Psoas muscle (tissue), 8 donors: ENCODE results near the gene GRM1. TPM values are rescaled to one million over a fixed set of nuclear protein-coding genes. Genes with fewer than 3 reads are reported as not detected.

Experiments
- ATAC-seq, 4 donors: fragments of 200-7000 bp; cut with Tn5 transposase; one replicate each; pipeline ENCODE4 v1.9.1; 2020; ENCODE audit warnings: moderate library complexity in 3 of 4, mild to moderate bottlenecking in 2 of 4
- DNase-seq, 2 donors: peaks; one replicate each; pipeline ENCODE4 v3.0.0-alpha.2; 2020
- H3K27ac ChIP-seq: fragments of 200-600 bp; one replicate; pipeline ENCODE4 v1.8.0; 2022
- H3K27me3 ChIP-seq, 3 donors: fragments of 200-600 bp in 1 of 3; one replicate each; pipeline versions ENCODE4 v1.6.1 to v1.8.0; 2013 to 2022; ENCODE audit warnings: low read length in 2 of 3, mild to moderate bottlenecking in 2 of 3, moderate library complexity in 1 of 3; ENCODE audit not compliant: insufficient read depth in 3 of 3
- H3K36me3 ChIP-seq, 2 donors: fragments of 200-600 bp in 1 of 2; one replicate each; pipeline versions ENCODE4 v1.6.1 to v1.8.0; 2013 to 2022; ENCODE audit warnings: low read depth in 1 of 2, mild to moderate bottlenecking in 1 of 2, moderate library complexity in 1 of 2; ENCODE audit not compliant: insufficient read depth in 1 of 2
- H3K4me1 ChIP-seq: fragments of 200-600 bp; one replicate; pipeline ENCODE4 v1.8.0; 2022
- H3K4me3 ChIP-seq: fragments of 200-600 bp; one replicate; pipeline ENCODE4 v1.8.0; 2022; ENCODE audit warnings: mild to moderate bottlenecking
- H3K9me3 ChIP-seq: fragments of 200-600 bp; one replicate; pipeline ENCODE4 v1.8.0; 2022
- WGBS, 3 donors: extraction: QIAGEN DNeasy Blood & Tissue Kit; methylation state at CpG; one replicate each; pipeline versions ENCODE4 v1.1.6 to v1.1.7; 2013; 5-methylcytosine and 5-hydroxymethylcytosine counted together
- intact Hi-C, 2 donors: fragments of 100-400 bp; cut with DNase I; formaldehyde crosslinking; loops; one replicate each; pipeline versions ENCODE4 v1.11.0 to v1.14.2; 2022
- polyA plus RNA-seq, 3 donors: library from polyadenylated mRNA; stranded (reverse); fragments of 200-250 nt; gene quantifications; one replicate each; pipeline ENCODE4 v1.2.3, GENCODE V29; 2013
- total RNA-seq, 4 donors: library from RNA; stranded (reverse); fragmentation: NEBNext Ultra II Directional in 2 of 4; extraction: Animal tissue kit (Norgen Biotek cat#: 25700) in 2 of 4; gene quantifications; one replicate each; pipeline versions ENCODE4 v1.2.1 to v1.2.4, GENCODE V29; 2021 to 2023
- TF ChIP-seq, protein P1 (sequence below): fragments of 200-600 bp; IDR thresholded peaks from one replicate; pipeline ENCODE4 v1.8.0; 2022; ENCODE audit warnings: antibody characterized with exemption
- donor health status: healthy with polysubstance abuse.
- donor health status: DM: no; HTN: no; CAD: no; lungs with moderate emphysema.
- donor health status: Bipolar disorder and iron deficiency.
- donor health status: healthy.
- donor health status: DM: yes; HTN: yes; CAD: no.
- donor health status: DM: no; HTN: no; CAD: no.
- donor health status: DM: no; HTN: no; CAD: no.
- donor health status: DM: yes; HTN: yes; CAD: no.

GRM1 gene
- total and polyA plus RNA-seq, 7 donors: 0.03 to 2.6 (median 0.07) TPM; not detected in 4

DNA sequence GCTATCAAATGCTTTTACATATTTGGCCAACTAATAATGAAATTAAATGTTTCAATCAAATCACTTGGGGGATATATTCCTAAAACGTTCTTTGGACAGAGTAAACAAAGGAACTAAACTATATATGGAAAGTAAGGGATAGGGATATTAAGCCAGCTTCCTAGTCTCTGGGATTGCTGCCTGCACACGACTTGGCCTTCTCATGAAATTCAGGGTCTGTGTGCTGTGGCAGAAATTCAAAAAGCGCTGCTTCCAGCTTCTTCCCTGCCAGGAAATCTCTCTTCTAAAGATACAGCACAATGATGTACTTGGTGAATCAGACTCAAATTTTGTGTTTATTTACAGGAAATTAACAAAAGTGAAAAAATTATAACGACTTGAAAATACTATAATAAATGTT, 308.5 kb downstream of the GRM1 start:
- WGBS, 3 donors: 9 to 22% (median 19%) methylated on average over 4 of the region's 4 CpGs
- Histone ChIP-seq H3K4me1 (peaks cover 8% of the 10 kb centered on the region), H3K27ac (no peak overlapping the region), H3K4me3 (no peak overlapping the region), H3K27me3 (no peaks in the 10 kb centered on the region), H3K36me3 (no peaks in the 10 kb centered on the region), H3K9me3 (no peaks in the 10 kb centered on the region)
- no peak for DNase-seq
- TF ChIP-seq, protein P1, sequence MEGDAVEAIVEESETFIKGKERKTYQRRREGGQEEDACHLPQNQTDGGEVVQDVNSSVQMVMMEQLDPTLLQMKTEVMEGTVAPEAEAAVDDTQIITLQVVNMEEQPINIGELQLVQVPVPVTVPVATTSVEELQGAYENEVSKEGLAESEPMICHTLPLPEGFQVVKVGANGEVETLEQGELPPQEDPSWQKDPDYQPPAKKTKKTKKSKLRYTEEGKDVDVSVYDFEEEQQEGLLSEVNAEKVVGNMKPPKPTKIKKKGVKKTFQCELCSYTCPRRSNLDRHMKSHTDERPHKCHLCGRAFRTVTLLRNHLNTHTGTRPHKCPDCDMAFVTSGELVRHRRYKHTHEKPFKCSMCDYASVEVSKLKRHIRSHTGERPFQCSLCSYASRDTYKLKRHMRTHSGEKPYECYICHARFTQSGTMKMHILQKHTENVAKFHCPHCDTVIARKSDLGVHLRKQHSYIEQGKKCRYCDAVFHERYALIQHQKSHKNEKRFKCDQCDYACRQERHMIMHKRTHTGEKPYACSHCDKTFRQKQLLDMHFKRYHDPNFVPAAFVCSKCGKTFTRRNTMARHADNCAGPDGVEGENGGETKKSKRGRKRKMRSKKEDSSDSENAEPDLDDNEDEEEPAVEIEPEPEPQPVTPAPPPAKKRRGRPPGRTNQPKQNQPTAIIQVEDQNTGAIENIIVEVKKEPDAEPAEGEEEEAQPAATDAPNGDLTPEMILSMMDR: no peak
- intact Hi-C loops: no loop called here
- peak in 1 of 4 donors; percentile 34 for ATAC-seq

DNA sequence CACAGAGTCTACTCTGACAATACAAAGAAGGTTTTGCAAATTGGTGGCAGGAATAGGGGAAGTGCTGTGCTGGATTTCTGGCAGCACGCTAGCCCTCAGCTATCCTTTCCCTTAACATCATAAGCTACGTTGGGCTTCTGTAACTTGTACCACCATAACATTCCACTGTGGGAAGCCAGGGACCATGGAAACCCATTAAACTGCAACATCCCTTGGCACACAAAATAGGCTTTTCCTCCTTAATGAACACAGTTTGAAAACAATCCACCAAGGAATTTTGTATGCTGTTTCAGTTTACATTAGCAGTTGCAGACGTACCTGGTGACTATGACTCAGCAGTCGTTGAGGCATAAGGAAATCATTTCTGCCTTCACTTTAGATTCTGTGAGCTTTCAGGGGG, 310.9 kb downstream of the GRM1 start:
- intact Hi-C loops: no loop called here
- 31 to 72% (median 40%) methylated on average over 4 of the region's 4 CpGs for WGBS, 3 donors
- no peaks in the 10 kb centered on the region for H3K36me3 ChIP-seq
- DNase-seq (no peak), ATAC-seq (no peak)
- peaks cover 8% of the 10 kb centered on the region for H3K4me1 ChIP-seq
- no peak overlapping the region for H3K27ac ChIP-seq
- H3K9me3 ChIP-seq: no peaks in the 10 kb centered on the region
- no peaks in the 10 kb centered on the region for H3K27me3 ChIP-seq
- TF ChIP-seq, protein P1: no peak
- H3K4me3 ChIP-seq: no peak overlapping the region

DNA sequence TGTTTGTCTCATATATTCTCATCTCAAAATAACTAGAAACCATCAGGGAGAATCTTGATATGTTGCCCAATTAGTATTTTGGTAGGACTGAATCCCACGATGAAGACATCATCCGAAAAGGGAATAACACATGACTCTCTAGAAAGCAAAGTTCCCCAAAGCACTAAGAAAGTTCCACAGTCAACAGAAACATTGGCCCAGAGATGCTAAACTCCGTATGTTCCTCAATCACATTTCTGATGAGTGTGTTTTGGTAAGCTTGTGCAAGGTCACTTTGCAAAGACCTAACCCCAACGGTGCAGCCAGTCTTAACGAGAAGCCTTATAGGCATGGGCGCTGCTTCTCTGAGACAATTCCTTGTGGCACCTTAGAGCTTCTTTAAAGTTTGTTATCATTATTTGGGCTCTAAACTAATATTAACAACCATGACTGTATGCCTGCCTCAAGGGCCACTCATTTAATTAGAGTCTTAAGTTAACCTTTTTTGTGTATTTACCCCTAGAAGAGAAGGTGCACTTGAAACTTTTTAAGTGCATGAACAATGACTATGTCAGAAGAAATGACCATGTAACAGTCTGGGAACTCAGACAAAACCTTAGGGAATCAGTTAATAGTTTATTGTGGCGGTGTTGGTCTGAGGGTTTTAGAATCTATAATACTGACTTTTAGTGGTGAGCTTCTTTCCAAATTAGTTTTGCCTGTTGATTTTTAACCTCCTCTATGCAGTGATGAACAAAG, 312.8 kb downstream of the GRM1 start:
- H3K27ac ChIP-seq: no peak overlapping the region
- TF ChIP-seq, protein P1: no peak
- H3K4me3 ChIP-seq: no peak overlapping the region
- no peaks in the 10 kb centered on the region for H3K36me3 ChIP-seq
- peaks cover 8% of the 10 kb centered on the region for H3K4me1 ChIP-seq
- no peaks in the 10 kb centered on the region for H3K9me3 ChIP-seq
- DNase-seq (no peak), ATAC-seq (no peak)
- intact Hi-C loops: no loop called here
- 81 to 89% (median 88%) methylated on average over 7 of the region's 7 CpGs for WGBS, 3 donors
- no peaks in the 10 kb centered on the region for H3K27me3 ChIP-seq

DNA sequence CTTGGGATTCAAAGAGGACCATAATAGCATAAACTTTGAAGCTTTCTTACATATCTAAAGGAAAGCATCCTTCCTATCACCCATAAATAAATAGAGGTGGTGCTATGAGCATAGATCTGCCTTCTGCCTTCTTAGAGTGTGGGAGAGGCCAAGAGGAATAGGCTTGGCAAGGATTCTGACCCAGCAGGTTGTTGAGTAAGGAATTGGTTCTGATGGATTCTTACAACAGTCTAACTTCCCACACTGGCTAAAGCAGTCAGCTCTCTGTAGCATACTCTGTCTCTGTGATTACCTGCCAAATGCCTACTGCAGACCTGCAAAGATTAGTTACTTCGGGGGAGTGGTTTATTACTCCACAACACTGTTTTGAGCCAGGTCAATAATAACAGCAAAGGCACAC, 316.7 kb downstream of the GRM1 start:
- Histone ChIP-seq H3K4me3 (no peak overlapping the region), H3K36me3 (no peaks in the 10 kb centered on the region), H3K27me3 (no peaks in the 10 kb centered on the region), H3K9me3 (no peaks in the 10 kb centered on the region), H3K27ac (no peak overlapping the region), H3K4me1 (no peaks in the 10 kb centered on the region)
- no peak for ATAC-seq
- WGBS, 3 donors: 26 to 35% (median 30%) methylated on average over 1 of the region's 1 CpG
- DNase-seq: no peak
- TF ChIP-seq, protein P1: no peak
- intact Hi-C loops: no loop called here

DNA sequence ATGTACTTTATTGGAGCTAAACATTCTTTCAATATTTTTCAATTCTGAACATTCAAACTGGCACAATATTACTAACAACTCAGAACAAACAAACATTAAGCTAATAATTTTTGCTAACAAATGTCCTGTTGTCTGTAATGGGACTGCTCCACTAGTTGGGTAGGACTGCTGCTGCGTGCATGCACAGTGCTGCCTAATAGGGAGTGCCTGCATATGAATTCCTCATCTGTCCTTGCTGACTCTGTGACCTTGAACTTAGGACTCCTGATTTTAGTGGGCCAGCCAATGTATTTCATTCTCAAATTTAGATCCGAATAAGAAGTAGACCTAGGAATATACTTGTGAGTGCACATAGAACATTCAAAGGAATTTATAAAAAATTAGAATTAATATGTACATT, 318.2 kb downstream of the GRM1 start:
- Histone ChIP-seq H3K27me3 (no peaks in the 10 kb centered on the region), H3K4me1 (no peaks in the 10 kb centered on the region), H3K9me3 (no peaks in the 10 kb centered on the region), H3K4me3 (no peak overlapping the region), H3K27ac (no peak overlapping the region), H3K36me3 (no peaks in the 10 kb centered on the region)
- ATAC-seq (no peak), DNase-seq (no peak)
- 75 to 84% (median 80%) methylated on average over 2 of the region's 2 CpGs for WGBS, 3 donors
- TF ChIP-seq, protein P1: no peak
- intact Hi-C loops: no loop called here
